Measurements from ENCODE around the gene KLF11. TPM values are rescaled to one million over a fixed set of nuclear protein-coding genes. Genes with fewer than 3 reads are reported as not detected.

The KLF11 gene
- total RNA-seq, 3 donors from 2014 or later: 22.0 to 27.5 (median 22.2) TPM

- H3K4me1 ChIP-seq: no peaks in the 10 kb centered on the region
- no peaks in the 10 kb centered on the region for H3K27me3 ChIP-seq
- H3K9me3 ChIP-seq: no peaks in the 10 kb centered on the region
- no peaks in the 10 kb centered on the region for H3K36me3 ChIP-seq
- intact Hi-C loops (cut with DNase I; ENCODE audit: low total_unique reads): no loop called here
- DNase-seq (ENCODE audit: low spot score in 2 of 2): no peak
- H3K4me3 ChIP-seq: no peak overlapping the region
- no peak for TF ChIP-seq POLR2A (IDR thresholded peaks at IDR 0.05)
- TF ChIP-seq, protein P1, sequence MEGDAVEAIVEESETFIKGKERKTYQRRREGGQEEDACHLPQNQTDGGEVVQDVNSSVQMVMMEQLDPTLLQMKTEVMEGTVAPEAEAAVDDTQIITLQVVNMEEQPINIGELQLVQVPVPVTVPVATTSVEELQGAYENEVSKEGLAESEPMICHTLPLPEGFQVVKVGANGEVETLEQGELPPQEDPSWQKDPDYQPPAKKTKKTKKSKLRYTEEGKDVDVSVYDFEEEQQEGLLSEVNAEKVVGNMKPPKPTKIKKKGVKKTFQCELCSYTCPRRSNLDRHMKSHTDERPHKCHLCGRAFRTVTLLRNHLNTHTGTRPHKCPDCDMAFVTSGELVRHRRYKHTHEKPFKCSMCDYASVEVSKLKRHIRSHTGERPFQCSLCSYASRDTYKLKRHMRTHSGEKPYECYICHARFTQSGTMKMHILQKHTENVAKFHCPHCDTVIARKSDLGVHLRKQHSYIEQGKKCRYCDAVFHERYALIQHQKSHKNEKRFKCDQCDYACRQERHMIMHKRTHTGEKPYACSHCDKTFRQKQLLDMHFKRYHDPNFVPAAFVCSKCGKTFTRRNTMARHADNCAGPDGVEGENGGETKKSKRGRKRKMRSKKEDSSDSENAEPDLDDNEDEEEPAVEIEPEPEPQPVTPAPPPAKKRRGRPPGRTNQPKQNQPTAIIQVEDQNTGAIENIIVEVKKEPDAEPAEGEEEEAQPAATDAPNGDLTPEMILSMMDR (IDR thresholded peaks at IDR 0.05): no peak
- no peak for TF ChIP-seq POLR2AphosphoS5 (IDR thresholded peaks at IDR 0.05)
- no peak overlapping the region for H3K27ac ChIP-seq
Observed at GRCh38 chr2:10062931-10063365, 19.6 kb downstream of the KLF11 start.

DNA sequence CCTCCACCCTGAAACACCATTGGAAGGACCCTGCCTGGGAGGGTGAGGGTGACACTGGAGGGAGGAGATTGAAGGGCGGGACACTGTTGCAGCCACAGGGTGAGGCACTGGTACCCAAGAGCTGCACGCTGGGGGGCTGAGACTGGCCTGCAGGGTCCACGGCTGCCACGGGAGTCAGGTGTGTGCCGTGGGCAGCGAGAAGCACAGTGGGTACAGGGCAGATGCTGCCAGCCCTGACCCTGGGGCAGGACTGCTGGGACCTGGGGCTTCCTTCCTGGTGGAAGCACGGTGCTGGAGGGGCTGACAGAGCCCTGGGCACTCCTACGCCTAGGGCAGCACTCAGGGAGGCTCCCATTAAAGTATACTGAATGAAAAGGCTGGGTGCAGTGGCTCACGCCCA, 20.2 kb downstream of the KLF11 start:
- no peak for TF ChIP-seq POLR2AphosphoS5 (IDR thresholded peaks at IDR 0.05)
- TF ChIP-seq POLR2A (IDR thresholded peaks at IDR 0.05): no peak
- TF ChIP-seq, protein P1 (IDR thresholded peaks at IDR 0.05): no peak
- H3K36me3 ChIP-seq: no peaks in the 10 kb centered on the region
- no peaks in the 10 kb centered on the region for H3K9me3 ChIP-seq
- H3K27ac ChIP-seq: no peak overlapping the region
- no peaks in the 10 kb centered on the region for H3K27me3 ChIP-seq
- no peak overlapping the region for H3K4me3 ChIP-seq
- intact Hi-C loops (cut with DNase I; ENCODE audit: low total_unique reads): no loop called here
- no peak for DNase-seq (ENCODE audit: low spot score in 2 of 2)
- no peaks in the 10 kb centered on the region for H3K4me1 ChIP-seq

GRCh38 chr2:10064932-10065772, 21.8 kb downstream of the KLF11 start:
- intact Hi-C loops (cut with DNase I; ENCODE audit: low total_unique reads): loop anchor here (5.0 kb wide), 1 partner anchor 1088 kb away; no protein-coding TSS in a partner anchor
- Histone ChIP-seq H3K4me1 (no peaks in the 10 kb centered on the region), H3K27me3 (no peaks in the 10 kb centered on the region), H3K9me3 (no peaks in the 10 kb centered on the region), H3K27ac (no peak overlapping the region), H3K36me3 (no peaks in the 10 kb centered on the region), H3K4me3 (no peak overlapping the region)
- TF ChIP-seq POLR2A (IDR thresholded peaks at IDR 0.05) (no peak), POLR2AphosphoS5 (IDR thresholded peaks at IDR 0.05) (no peak)
- TF ChIP-seq, protein P1 (IDR thresholded peaks at IDR 0.05): no peak
- DNase-seq (ENCODE audit: low spot score in 2 of 2): no peak

- TF ChIP-seq, protein P1 (IDR thresholded peaks at IDR 0.05): no peak
- TF ChIP-seq POLR2AphosphoS5 (IDR thresholded peaks at IDR 0.05) (no peak), POLR2A (IDR thresholded peaks at IDR 0.05) (no peak)
- intact Hi-C loops (cut with DNase I; ENCODE audit: low total_unique reads): loop anchor here (5.0 kb wide), 1 partner anchor 1088 kb away; no protein-coding TSS in a partner anchor
- Histone ChIP-seq H3K36me3 (no peaks in the 10 kb centered on the region), H3K4me1 (no peaks in the 10 kb centered on the region), H3K27me3 (no peaks in the 10 kb centered on the region), H3K27ac (no peak overlapping the region), H3K4me3 (no peak overlapping the region), H3K9me3 (no peaks in the 10 kb centered on the region)
- no peak for DNase-seq (ENCODE audit: low spot score in 2 of 2)
Observed at GRCh38 chr2:10065773-10066055, 22.4 kb downstream of the KLF11 start.

DNA sequence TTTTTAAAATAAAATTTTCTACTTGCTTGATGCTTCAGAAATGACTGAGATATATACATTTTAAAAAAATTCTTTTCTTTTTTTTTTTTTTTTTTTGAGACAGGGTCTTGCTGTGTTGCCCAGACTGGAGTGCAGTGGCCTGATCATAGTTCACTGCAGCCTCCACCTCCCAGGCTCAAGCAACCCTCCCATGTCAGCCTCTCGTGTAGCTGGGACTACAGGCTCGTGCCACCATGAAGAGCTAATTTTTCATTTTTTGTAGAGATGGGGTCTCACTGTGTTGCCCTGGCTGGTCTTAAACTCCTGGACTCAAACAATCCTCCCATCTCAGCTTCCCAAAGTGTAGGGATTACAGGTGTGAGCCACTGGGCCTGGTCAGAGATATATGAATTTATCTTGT, 24.0 kb downstream of the KLF11 start:
- H3K9me3 ChIP-seq: no peaks in the 10 kb centered on the region
- no peaks in the 10 kb centered on the region for H3K27me3 ChIP-seq
- H3K27ac ChIP-seq: no peak overlapping the region
- no peak for DNase-seq (ENCODE audit: low spot score in 2 of 2)
- no peaks in the 10 kb centered on the region for H3K4me1 ChIP-seq
- no peaks in the 10 kb centered on the region for H3K36me3 ChIP-seq
- TF ChIP-seq POLR2AphosphoS5 (IDR thresholded peaks at IDR 0.05): no peak
- TF ChIP-seq, protein P1 (IDR thresholded peaks at IDR 0.05): no peak
- no peak for TF ChIP-seq POLR2A (IDR thresholded peaks at IDR 0.05)
- intact Hi-C loops (cut with DNase I; ENCODE audit: low total_unique reads): loop anchor here (5.0 kb wide), 1 partner anchor 1090 kb away; no protein-coding TSS in a partner anchor
- no peak overlapping the region for H3K4me3 ChIP-seq

All from breast epithelium (tissue), 4 donors.